Activated CD8-positive, alpha-beta T cell treated with anti-CD3 and anti-CD28 coated beads for 36 hours (primary cell): ENCODE data around the gene NRDE2. TPM values are rescaled to one million over a fixed set of nuclear protein-coding genes. Genes with fewer than 3 reads are reported as not detected.

Experiments
- ATAC-seq: fragments of 200-7000 bp; cut with Tn5 transposase; one replicate; pipeline ENCODE4 v1.10.0; 2021; ENCODE audit warnings: mild to moderate bottlenecking, moderate library complexity
- CTCF ChIA-PET: fragments of 350-600 bp; sonication (Branson Sonifier 250); formaldehyde crosslinking; loops from one replicate; lab custom pipeline; 2021; ENCODE audit warnings: antibody characterized with exemption; lab: Charles Lee
- POLR2A ChIA-PET: fragments of 350-600 bp; sonication (Branson Sonifier 250); formaldehyde crosslinking; loops from one replicate; lab custom pipeline; 2021; ENCODE audit warnings: antibody characterized with exemption; lab: Charles Lee
- DNase-seq: peaks from one replicate; pipeline ENCODE4 v3.0.0-alpha.2; 2020
- H3K27ac Mint-ChIP-seq: one replicate; pipeline ENCODE4 v1.8.0; 2021; ENCODE audit warnings: mild to moderate bottlenecking, mixed read lengths
- H3K27me3 Mint-ChIP-seq: one replicate; pipeline ENCODE4 v1.8.0; 2021; ENCODE audit warnings: mixed read lengths
- H3K36me3 Mint-ChIP-seq: one replicate; pipeline ENCODE4 v1.8.0; 2021; ENCODE audit warnings: low read depth, mixed read lengths
- H3K4me1 Mint-ChIP-seq: one replicate; pipeline ENCODE4 v1.8.0; 2021; ENCODE audit warnings: low read depth, mixed read lengths
- H3K4me3 Mint-ChIP-seq: one replicate; pipeline ENCODE4 v1.8.0; 2021; ENCODE audit warnings: mild to moderate bottlenecking, moderate library complexity, mixed read lengths
- H3K9me3 Mint-ChIP-seq: one replicate; pipeline ENCODE4 v1.8.0; 2021; ENCODE audit warnings: mixed read lengths
- CTCF ChIP-seq: fragments of 200-600 bp; IDR thresholded peaks from one replicate; pipeline ENCODE4 v1.8.0; 2022; ENCODE audit warnings: antibody characterized with exemption, mild to moderate bottlenecking
- intact Hi-C: fragments of 100-400 bp; cut with micrococcal nuclease; formaldehyde crosslinking; loops from one replicate; pipeline ENCODE4 v1.10.0; 2022
- total RNA-seq, 2 experiments: library from RNA; stranded (reverse); gene quantifications; one replicate each; pipeline ENCODE4 v1.2.3, GENCODE V29; 2021

NRDE2 gene
- total RNA-seq, 2 experiments from 2014 or later: 19.2 to 21.0 TPM

GRCh38 chr14:90290337-90291011 is 41.3 kb downstream of the NRDE2 start:
- Mint-ChIP-seq H3K27ac (no peak overlapping the region), H3K4me1 (no peaks in the 10 kb centered on the region), H3K27me3 (no peaks in the 10 kb centered on the region), H3K9me3 (no peaks in the 10 kb centered on the region), H3K4me3 (no peak overlapping the region), H3K36me3 (peaks cover 28% of the 10 kb centered on the region)
- intact Hi-C loops: no loop called here
- TF ChIP-seq CTCF: no peak
- ATAC-seq (no peak), DNase-seq (no peak)
- ChIA-PET POLR2A (interaction anchor here (0.6 kb wide), 1 partner anchor 466 kb away, joined by 3 read pairs; no protein-coding TSS in a partner anchor), CTCF (interaction anchor here (1.0 to 2.0 kb wide), 5 partner anchors 7 to 407 kb away, joined by 3 to 9 read pairs (median 4); no protein-coding TSS in a partner anchor)

GRCh38 chr14:90288651-90289355 is 42.9 kb downstream of the NRDE2 start:
- H3K36me3 Mint-ChIP-seq: peaks cover 29% of the 10 kb centered on the region
- ChIA-PET CTCF (interaction anchor here (0.7 to 2.0 kb wide), 7 partner anchors 9 to 408 kb away, joined by 3 to 9 read pairs (median 4); no protein-coding TSS in a partner anchor), POLR2A (no interaction called here)
- ATAC-seq (no peak), DNase-seq (no peak)
- no peak for TF ChIP-seq CTCF
- H3K27ac Mint-ChIP-seq: no peak overlapping the region
- no peaks in the 10 kb centered on the region for H3K4me1 Mint-ChIP-seq
- H3K27me3 Mint-ChIP-seq: no peaks in the 10 kb centered on the region
- no peaks in the 10 kb centered on the region for H3K9me3 Mint-ChIP-seq
- H3K4me3 Mint-ChIP-seq: no peak overlapping the region
- intact Hi-C loops: no loop called here

GRCh38 chr14:90287791-90288190 is 44.0 kb downstream of the NRDE2 start:
- DNase-seq (no peak), ATAC-seq (no peak)
- Mint-ChIP-seq H3K9me3 (no peaks in the 10 kb centered on the region), H3K4me3 (no peak overlapping the region), H3K36me3 (peaks cover 31% of the 10 kb centered on the region), H3K27ac (no peak overlapping the region), H3K4me1 (no peaks in the 10 kb centered on the region), H3K27me3 (no peaks in the 10 kb centered on the region)
- TF ChIP-seq CTCF: no peak
- ChIA-PET POLR2A (interaction anchor here (1.3 kb wide), 1 partner anchor 14 kb away, joined by 3 read pairs; no protein-coding TSS in a partner anchor), CTCF (interaction anchor here (1.0 kb wide), 1 partner anchor 12 kb away, joined by 3 read pairs; no protein-coding TSS in a partner anchor)
- intact Hi-C loops: no loop called here

DNA sequence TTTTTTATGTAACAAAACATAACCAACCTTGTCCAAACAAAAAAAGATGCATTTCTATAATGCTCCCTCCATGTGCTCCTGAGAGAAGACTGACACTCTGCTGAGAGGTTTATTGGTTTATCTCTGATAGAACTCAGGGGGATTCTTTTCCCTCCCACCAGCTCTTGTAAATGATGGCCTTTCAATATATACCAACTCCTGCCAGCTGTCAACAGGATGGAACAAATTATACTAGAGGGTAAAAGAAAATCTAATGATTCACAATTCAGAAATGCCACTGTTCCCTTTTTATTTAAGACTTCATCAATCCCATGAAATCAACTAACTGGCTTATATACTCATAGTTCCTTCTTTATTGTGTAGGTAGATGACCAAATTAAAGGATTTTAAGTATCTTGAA is 50.0 kb downstream of the NRDE2 start:
- no peaks in the 10 kb centered on the region for H3K27me3 Mint-ChIP-seq
- no peak overlapping the region for H3K4me3 Mint-ChIP-seq
- ChIA-PET POLR2A (interaction anchor here (0.8 to 1.5 kb wide), 5 partner anchors 16 to 103 kb away, joined by 3 to 5 read pairs (median 4); partner anchors contain the start of gene NRDE2), CTCF (interaction anchor here (0.6 kb wide), 1 partner anchor 17 kb away, joined by 3 read pairs; no protein-coding TSS in a partner anchor)
- H3K27ac Mint-ChIP-seq: no peak overlapping the region
- H3K9me3 Mint-ChIP-seq: no peaks in the 10 kb centered on the region
- no peaks in the 10 kb centered on the region for H3K4me1 Mint-ChIP-seq
- intact Hi-C loops: no loop called here
- ATAC-seq (no peak), DNase-seq (no peak)
- TF ChIP-seq CTCF: no peak
- peaks cover 19% of the 10 kb centered on the region for H3K36me3 Mint-ChIP-seq
